Keratinocyte (primary cell): ENCODE measurements around the gene COASY. TPM values are rescaled to one million over a fixed set of nuclear protein-coding genes. Genes with fewer than 3 reads are reported as not detected.

ENCODE experiments used
- DNase-seq: peaks from one replicate; pipeline ENCODE4 v3.0.0-alpha.2; 2011; ENCODE audit warnings: low read depth, missing footprints, low spot score
- FAIRE-seq: peaks from 2 replicates; lab custom pipeline; 2011; peaks lifted over from hg19 to GRCh38; lab: Jason Lieb, UNC
- H2AFZ ChIP-seq: 2 replicates; pipeline ENCODE4 v1.6.0; 2012; ENCODE audit warnings: low read length, control low read depth, inconsistent platforms; ENCODE audit not compliant: control insufficient read depth
- H3K27ac ChIP-seq: 2 replicates; pipeline ENCODE4 v1.5.1; 2011; ENCODE audit warnings: low read length; ENCODE audit not compliant: control insufficient read depth, insufficient read depth
- H3K27me3 ChIP-seq: 3 replicates; pipeline ENCODE4 v1.6.0; 2011; ENCODE audit warnings: low read length; ENCODE audit not compliant: control insufficient read depth, insufficient read depth; ENCODE audit errors: extremely low read depth
- H3K36me3 ChIP-seq, 2 experiments: 2 replicates in 1 of 2; 3 replicates in 1 of 2; pipeline ENCODE4 v1.5.1; 2011; ENCODE audit warnings: low read length in 2 of 2, mild to moderate bottlenecking in 1 of 2; ENCODE audit not compliant: control insufficient read depth in 2 of 2, insufficient read depth in 2 of 2; ENCODE audit errors: extremely low read depth in 1 of 2
- H3K4me1 ChIP-seq: 3 replicates; pipeline ENCODE4 v1.5.1; 2011; ENCODE audit warnings: low read length; ENCODE audit not compliant: control insufficient read depth, insufficient read depth; ENCODE audit errors: extremely low read depth
- H3K4me2 ChIP-seq: 3 replicates; pipeline ENCODE4 v1.6.0; 2011; ENCODE audit warnings: low read depth, low read length; ENCODE audit not compliant: control insufficient read depth, insufficient read depth; ENCODE audit errors: extremely low read depth
- H3K4me3 ChIP-seq, 3 experiments: fragments of 200-600 bp in 1 of 3; sonication (generic) in 1 of 3; 2 replicates in 2 of 3; 3 replicates in 1 of 3; pipeline ENCODE4 v1.5.1; 2011 to 2016; ENCODE audit warnings: low read length in 3 of 3, mild to moderate bottlenecking in 3 of 3, control low read depth in 2 of 3, inconsistent platforms in 1 of 3, low read depth in 1 of 3, mixed read lengths in 1 of 3, mixed run types in 1 of 3, moderate library complexity in 1 of 3; ENCODE audit not compliant: control insufficient read depth in 2 of 3, insufficient read depth in 2 of 3; ENCODE audit errors: extremely low read depth in 1 of 3
- H3K79me2 ChIP-seq: 2 replicates; pipeline ENCODE4 v1.6.0; 2012; ENCODE audit warnings: low read length; ENCODE audit not compliant: control insufficient read depth, insufficient read depth
- H3K9ac ChIP-seq: 3 replicates; pipeline ENCODE4 v1.6.0; 2011; ENCODE audit warnings: low read length; ENCODE audit not compliant: control insufficient read depth, insufficient read depth; ENCODE audit errors: extremely low read depth
- H3K9me1 ChIP-seq: 3 replicates; pipeline ENCODE4 v1.6.0; 2011; ENCODE audit warnings: low read length; ENCODE audit not compliant: control insufficient read depth, insufficient read depth; ENCODE audit errors: extremely low read depth
- H3K9me3 ChIP-seq: 2 replicates; pipeline ENCODE4 v1.5.1; 2012; ENCODE audit warnings: low read depth, low read length; ENCODE audit not compliant: control insufficient read depth
- H4K20me1 ChIP-seq: 3 replicates; pipeline ENCODE4 v1.6.0; 2011; ENCODE audit warnings: low read length; ENCODE audit not compliant: control insufficient read depth, insufficient read depth; ENCODE audit errors: extremely low read depth
- EZH2 ChIP-seq: IDR thresholded peaks from one replicate; pipeline ENCODE4 v1.6.1; 2012; ENCODE audit warnings: inconsistent platforms, mild to moderate bottlenecking, low read length, moderate library complexity
- dilution Hi-C: fragments of 300-500 bp; cut with MboI; formaldehyde crosslinking; loops from one replicate; pipeline ENCODE4 v1.7.0; 2020; ENCODE audit warnings: low sequenced_read_pairs; ENCODE audit not compliant: extremely low pct_ligation_motif_present
- polyA plus RNA-seq, 5 experiments: library from polyadenylated mRNA; depleted of rRNA in 3 of 5; stranded (reverse) in 3 of 5; stranded (forward) in 1 of 5; unstranded in 1 of 5; fragments of >200 nt; gene quantifications; 1 replicate in 1 of 5; 2 replicates in 3 of 5; 3 replicates in 1 of 5; pipeline versions ENCODE4 v1.2.1 to v1.2.3, GENCODE V29; 2011 to 2012; ENCODE audit warnings: missing spikeins in 2 of 5, low read depth in 1 of 5, low replicate concordance in 1 of 5
- TF ChIP-seq, protein P1 (sequence below), 3 experiments: IDR thresholded peaks in 1 of 3; conservative IDR thresholded peaks in 1 of 3; optimal IDR thresholded peaks in 1 of 3; 2 replicates in 2 of 3; 3 replicates in 1 of 3; pipeline versions ENCODE3 to v1.5.1; 2011; ENCODE audit warnings: low read length in 3 of 3, mild to moderate bottlenecking in 3 of 3, moderate library complexity in 2 of 3, control low read depth in 1 of 3, inconsistent platforms in 1 of 3; ENCODE audit not compliant: insufficient read depth in 2 of 3; ENCODE audit errors: extremely low read depth in 1 of 3

Gene COASY
- polyA plus RNA-seq, 1 donor (not counting 4 experiments of a cell fraction or from before 2014, with no cell fraction given): 26.2 TPM

- peaks cover 13% of the 10 kb centered on the region for H3K79me2 ChIP-seq
- peak overlapping the region; percentile 54 for H3K27ac ChIP-seq
- H3K27me3 ChIP-seq: no peaks in the 10 kb centered on the region
- peak overlapping the region; percentile 86 for H3K4me2 ChIP-seq
- peak overlapping the region; percentile 71 to 82 (median 80) for H3K4me3 ChIP-seq
- H3K9me3 ChIP-seq: no peaks in the 10 kb centered on the region
- TF ChIP-seq, protein P1, sequence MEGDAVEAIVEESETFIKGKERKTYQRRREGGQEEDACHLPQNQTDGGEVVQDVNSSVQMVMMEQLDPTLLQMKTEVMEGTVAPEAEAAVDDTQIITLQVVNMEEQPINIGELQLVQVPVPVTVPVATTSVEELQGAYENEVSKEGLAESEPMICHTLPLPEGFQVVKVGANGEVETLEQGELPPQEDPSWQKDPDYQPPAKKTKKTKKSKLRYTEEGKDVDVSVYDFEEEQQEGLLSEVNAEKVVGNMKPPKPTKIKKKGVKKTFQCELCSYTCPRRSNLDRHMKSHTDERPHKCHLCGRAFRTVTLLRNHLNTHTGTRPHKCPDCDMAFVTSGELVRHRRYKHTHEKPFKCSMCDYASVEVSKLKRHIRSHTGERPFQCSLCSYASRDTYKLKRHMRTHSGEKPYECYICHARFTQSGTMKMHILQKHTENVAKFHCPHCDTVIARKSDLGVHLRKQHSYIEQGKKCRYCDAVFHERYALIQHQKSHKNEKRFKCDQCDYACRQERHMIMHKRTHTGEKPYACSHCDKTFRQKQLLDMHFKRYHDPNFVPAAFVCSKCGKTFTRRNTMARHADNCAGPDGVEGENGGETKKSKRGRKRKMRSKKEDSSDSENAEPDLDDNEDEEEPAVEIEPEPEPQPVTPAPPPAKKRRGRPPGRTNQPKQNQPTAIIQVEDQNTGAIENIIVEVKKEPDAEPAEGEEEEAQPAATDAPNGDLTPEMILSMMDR (optimal IDR thresholded peaks at IDR 0.05 in 1 of 3, IDR thresholded peaks at IDR 0.05 in 1 of 3, conservative IDR thresholded peaks at IDR 0.05 in 1 of 3; ENCODE audit: extremely low read depth in 1 of 3, insufficient read depth in 2 of 3, low read length in 3 of 3): peak; percentile 51 to 58 (median 51)
- TF ChIP-seq EZH2: no peak
- H3K9ac ChIP-seq: peak overlapping the region; percentile 78
- dilution Hi-C loops: no loop called here
- DNase-seq: no peak
- no peaks in the 10 kb centered on the region for H4K20me1 ChIP-seq
- no peaks in the 10 kb centered on the region for H3K36me3 ChIP-seq
- peak overlapping the region; percentile 63 for H2AFZ ChIP-seq
- peaks cover 22% of the 10 kb centered on the region for H3K4me1 ChIP-seq
- H3K9me1 ChIP-seq: no peaks in the 10 kb centered on the region
- FAIRE-seq: no peak
These were observed 8.7 kb upstream of the COASY start for GRCh38 chr17:42553161-42553818.

DNA sequence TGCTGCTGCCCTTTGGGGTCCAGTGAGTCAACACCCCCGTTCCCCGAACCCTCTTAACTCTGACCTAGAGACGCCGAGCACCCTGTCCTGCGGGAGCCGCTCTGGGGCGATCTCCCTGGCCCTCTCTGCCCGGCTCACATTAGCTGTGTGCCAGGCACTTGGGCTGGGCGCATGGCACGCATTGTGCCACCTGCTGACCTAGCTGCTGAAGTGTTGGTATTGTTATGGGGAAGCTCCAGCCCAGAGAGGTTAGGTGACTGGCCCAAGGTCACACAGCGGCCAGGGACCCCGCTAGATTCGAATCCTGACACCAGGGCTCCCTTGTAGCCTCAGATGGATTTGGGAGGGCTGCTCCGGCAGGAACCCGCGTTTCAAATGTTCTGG is 8.1 kb upstream of the COASY start:
- no peaks in the 10 kb centered on the region for H4K20me1 ChIP-seq
- H3K4me3 ChIP-seq: peak overlapping the region; percentile 71 to 82 (median 80)
- H3K9ac ChIP-seq: peak overlapping the region; percentile 78
- no peaks in the 10 kb centered on the region for H3K27me3 ChIP-seq
- no peaks in the 10 kb centered on the region for H3K36me3 ChIP-seq
- TF ChIP-seq, protein P1 (optimal IDR thresholded peaks at IDR 0.05 in 1 of 3, IDR thresholded peaks at IDR 0.05 in 1 of 3, conservative IDR thresholded peaks at IDR 0.05 in 1 of 3; ENCODE audit: extremely low read depth in 1 of 3, insufficient read depth in 2 of 3, low read length in 3 of 3): peak in 2 of 3 experiments; percentile 33 to 67
- no peak for TF ChIP-seq EZH2
- dilution Hi-C loops: no loop called here
- DNase-seq: no peak
- H3K4me2 ChIP-seq: peak overlapping the region; percentile 86
- H3K9me1 ChIP-seq: no peaks in the 10 kb centered on the region
- H3K4me1 ChIP-seq: peaks cover 20% of the 10 kb centered on the region
- H2AFZ ChIP-seq: peak overlapping the region; percentile 63
- no peak for FAIRE-seq
- H3K27ac ChIP-seq: peak overlapping the region; percentile 54
- peaks cover 13% of the 10 kb centered on the region for H3K79me2 ChIP-seq
- no peaks in the 10 kb centered on the region for H3K9me3 ChIP-seq
